Measurements from ENCODE around the gene USP21. TPM values are rescaled to one million over a fixed set of nuclear protein-coding genes. Genes with fewer than 3 reads are reported as not detected.

Gene USP21
- total and polyA plus RNA-seq, 2 of the 8 experiments (the other 6 are each of a cell fraction or from before 2014, with no cell fraction given): 23.9 to 36.3 TPM

DNA sequence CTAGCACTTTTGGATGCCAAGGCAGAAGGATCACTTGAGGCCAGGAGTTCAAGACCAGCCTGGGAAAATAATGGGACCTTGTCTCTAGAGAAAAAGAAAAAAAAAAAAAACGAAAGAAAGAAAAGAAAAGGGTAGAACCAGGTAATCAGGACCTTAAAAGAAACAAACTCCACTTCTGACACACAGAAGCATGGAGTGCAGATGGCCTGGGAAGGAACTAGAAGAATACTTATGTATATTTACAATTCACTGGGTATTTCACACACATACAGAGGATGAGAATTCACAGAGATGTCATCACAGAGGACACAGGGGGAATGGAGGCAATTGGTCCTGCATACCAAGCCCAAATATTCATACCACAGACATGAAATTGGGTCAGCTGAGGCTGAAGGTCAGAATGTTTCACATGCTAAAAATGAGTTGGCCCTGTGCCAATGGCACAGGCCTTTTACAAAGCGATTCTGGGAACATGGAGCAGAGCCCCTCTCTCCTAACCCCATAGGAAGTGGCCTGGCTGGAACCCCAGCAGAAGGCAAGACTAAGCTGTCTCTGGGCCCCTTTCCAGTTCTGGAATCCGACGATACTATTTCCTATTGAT lies 13.6 kb downstream of the USP21 start (continued):
- TF ChIP-seq, protein P1, sequence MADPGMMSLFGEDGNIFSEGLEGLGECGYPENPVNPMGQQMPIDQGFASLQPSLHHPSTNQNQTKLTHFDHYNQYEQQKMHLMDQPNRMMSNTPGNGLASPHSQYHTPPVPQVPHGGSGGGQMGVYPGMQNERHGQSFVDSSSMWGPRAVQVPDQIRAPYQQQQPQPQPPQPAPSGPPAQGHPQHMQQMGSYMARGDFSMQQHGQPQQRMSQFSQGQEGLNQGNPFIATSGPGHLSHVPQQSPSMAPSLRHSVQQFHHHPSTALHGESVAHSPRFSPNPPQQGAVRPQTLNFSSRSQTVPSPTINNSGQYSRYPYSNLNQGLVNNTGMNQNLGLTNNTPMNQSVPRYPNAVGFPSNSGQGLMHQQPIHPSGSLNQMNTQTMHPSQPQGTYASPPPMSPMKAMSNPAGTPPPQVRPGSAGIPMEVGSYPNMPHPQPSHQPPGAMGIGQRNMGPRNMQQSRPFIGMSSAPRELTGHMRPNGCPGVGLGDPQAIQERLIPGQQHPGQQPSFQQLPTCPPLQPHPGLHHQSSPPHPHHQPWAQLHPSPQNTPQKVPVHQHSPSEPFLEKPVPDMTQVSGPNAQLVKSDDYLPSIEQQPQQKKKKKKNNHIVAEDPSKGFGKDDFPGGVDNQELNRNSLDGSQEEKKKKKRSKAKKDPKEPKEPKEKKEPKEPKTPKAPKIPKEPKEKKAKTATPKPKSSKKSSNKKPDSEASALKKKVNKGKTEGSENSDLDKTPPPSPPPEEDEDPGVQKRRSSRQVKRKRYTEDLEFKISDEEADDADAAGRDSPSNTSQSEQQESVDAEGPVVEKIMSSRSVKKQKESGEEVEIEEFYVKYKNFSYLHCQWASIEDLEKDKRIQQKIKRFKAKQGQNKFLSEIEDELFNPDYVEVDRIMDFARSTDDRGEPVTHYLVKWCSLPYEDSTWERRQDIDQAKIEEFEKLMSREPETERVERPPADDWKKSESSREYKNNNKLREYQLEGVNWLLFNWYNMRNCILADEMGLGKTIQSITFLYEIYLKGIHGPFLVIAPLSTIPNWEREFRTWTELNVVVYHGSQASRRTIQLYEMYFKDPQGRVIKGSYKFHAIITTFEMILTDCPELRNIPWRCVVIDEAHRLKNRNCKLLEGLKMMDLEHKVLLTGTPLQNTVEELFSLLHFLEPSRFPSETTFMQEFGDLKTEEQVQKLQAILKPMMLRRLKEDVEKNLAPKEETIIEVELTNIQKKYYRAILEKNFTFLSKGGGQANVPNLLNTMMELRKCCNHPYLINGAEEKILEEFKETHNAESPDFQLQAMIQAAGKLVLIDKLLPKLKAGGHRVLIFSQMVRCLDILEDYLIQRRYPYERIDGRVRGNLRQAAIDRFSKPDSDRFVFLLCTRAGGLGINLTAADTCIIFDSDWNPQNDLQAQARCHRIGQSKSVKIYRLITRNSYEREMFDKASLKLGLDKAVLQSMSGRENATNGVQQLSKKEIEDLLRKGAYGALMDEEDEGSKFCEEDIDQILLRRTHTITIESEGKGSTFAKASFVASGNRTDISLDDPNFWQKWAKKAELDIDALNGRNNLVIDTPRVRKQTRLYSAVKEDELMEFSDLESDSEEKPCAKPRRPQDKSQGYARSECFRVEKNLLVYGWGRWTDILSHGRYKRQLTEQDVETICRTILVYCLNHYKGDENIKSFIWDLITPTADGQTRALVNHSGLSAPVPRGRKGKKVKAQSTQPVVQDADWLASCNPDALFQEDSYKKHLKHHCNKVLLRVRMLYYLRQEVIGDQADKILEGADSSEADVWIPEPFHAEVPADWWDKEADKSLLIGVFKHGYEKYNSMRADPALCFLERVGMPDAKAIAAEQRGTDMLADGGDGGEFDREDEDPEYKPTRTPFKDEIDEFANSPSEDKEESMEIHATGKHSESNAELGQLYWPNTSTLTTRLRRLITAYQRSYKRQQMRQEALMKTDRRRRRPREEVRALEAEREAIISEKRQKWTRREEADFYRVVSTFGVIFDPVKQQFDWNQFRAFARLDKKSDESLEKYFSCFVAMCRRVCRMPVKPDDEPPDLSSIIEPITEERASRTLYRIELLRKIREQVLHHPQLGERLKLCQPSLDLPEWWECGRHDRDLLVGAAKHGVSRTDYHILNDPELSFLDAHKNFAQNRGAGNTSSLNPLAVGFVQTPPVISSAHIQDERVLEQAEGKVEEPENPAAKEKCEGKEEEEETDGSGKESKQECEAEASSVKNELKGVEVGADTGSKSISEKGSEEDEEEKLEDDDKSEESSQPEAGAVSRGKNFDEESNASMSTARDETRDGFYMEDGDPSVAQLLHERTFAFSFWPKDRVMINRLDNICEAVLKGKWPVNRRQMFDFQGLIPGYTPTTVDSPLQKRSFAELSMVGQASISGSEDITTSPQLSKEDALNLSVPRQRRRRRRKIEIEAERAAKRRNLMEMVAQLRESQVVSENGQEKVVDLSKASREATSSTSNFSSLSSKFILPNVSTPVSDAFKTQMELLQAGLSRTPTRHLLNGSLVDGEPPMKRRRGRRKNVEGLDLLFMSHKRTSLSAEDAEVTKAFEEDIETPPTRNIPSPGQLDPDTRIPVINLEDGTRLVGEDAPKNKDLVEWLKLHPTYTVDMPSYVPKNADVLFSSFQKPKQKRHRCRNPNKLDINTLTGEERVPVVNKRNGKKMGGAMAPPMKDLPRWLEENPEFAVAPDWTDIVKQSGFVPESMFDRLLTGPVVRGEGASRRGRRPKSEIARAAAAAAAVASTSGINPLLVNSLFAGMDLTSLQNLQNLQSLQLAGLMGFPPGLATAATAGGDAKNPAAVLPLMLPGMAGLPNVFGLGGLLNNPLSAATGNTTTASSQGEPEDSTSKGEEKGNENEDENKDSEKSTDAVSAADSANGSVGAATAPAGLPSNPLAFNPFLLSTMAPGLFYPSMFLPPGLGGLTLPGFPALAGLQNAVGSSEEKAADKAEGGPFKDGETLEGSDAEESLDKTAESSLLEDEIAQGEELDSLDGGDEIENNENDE (IDR thresholded peaks at IDR 0.05; ENCODE audit: insufficient replicate concordance, low read length): no peak
- TF ChIP-seq TAF1 (IDR thresholded peaks at IDR 0.05; ENCODE audit: low read depth, low read length): no peak
- TF ChIP-seq JUN (IDR thresholded peaks at IDR 0.05; ENCODE audit: low read depth, low read length): no peak
- TF ChIP-seq GABPA (IDR thresholded peaks at IDR 0.05; ENCODE audit: borderline replicate concordance, insufficient read depth, low read length): no peak
- TF ChIP-seq CBX5 (IDR thresholded peaks at IDR 0.05; ENCODE audit: low read depth, low read length): no peak
- TF ChIP-seq CHD2 (IDR thresholded peaks at IDR 0.05; ENCODE audit: low read length): no peak
- no peak for TF ChIP-seq CBX8 (IDR thresholded peaks at IDR 0.05; ENCODE audit: borderline replicate concordance, low read depth, low read length)
